ENCODE results near the gene EEF1G.

The EEF1G gene

GRCh38 chr11:62559204-62559603, 14.5 kb downstream of the EEF1G start:
- in situ Hi-C loops (cut with MboI; ENCODE audit: low sequenced_read_pairs, unreplicated experiment): no loop called here
- TF ChIP-seq, protein P1, sequence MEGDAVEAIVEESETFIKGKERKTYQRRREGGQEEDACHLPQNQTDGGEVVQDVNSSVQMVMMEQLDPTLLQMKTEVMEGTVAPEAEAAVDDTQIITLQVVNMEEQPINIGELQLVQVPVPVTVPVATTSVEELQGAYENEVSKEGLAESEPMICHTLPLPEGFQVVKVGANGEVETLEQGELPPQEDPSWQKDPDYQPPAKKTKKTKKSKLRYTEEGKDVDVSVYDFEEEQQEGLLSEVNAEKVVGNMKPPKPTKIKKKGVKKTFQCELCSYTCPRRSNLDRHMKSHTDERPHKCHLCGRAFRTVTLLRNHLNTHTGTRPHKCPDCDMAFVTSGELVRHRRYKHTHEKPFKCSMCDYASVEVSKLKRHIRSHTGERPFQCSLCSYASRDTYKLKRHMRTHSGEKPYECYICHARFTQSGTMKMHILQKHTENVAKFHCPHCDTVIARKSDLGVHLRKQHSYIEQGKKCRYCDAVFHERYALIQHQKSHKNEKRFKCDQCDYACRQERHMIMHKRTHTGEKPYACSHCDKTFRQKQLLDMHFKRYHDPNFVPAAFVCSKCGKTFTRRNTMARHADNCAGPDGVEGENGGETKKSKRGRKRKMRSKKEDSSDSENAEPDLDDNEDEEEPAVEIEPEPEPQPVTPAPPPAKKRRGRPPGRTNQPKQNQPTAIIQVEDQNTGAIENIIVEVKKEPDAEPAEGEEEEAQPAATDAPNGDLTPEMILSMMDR (IDR thresholded peaks at IDR 0.05; ENCODE audit: borderline replicate concordance, control extremely low read depth, extremely low read depth, insufficient read depth, missing control alignments): no peak
- no peak for DNase-seq (ENCODE audit: low spot score)

GRCh38 chr11:62558669-62559068, 15.0 kb downstream of the EEF1G start:
- TF ChIP-seq, protein P1 (IDR thresholded peaks at IDR 0.05; ENCODE audit: borderline replicate concordance, control extremely low read depth, extremely low read depth, insufficient read depth, missing control alignments): no peak
- no peak for DNase-seq (ENCODE audit: low spot score)
- in situ Hi-C loops (cut with MboI; ENCODE audit: low sequenced_read_pairs, unreplicated experiment): no loop called here

DNA sequence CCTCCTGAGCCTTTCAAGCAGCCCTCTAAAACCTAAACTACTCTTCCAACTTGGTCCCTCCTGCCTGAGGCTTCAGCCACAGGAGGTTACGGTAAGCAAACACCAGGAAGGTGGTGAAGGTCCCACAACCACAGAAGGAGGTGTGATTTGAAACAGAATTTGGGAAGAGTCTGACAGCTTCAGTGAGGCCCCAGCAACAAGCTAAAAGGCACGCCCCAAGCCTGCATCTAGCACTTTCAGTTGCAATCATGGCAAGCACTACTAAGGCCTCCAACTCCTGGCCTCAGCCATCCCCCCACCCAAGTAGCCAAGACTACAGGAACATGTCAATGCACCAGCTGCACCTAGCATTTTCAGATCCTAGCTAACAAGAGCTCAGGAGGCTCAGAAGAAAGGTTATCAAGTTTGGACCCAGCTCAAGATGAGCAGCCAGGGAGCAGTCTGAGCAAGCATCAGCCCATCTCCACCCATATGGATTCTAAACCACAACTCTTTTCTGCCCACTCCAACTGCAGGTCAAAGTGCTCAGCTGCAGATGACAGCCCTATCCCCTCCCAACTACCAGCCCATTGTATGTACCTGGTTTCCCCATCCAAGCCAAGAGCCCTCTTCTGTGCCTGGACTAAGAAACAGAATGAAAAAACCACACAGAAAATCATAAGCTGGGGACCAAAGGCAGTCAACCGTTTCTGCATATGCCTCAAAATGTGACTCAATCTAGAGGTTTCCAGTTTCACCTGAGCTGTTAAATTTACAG, 16.6 kb downstream of the EEF1G start:
- in situ Hi-C loops (cut with MboI; ENCODE audit: low sequenced_read_pairs, unreplicated experiment): no loop called here
- no peak for DNase-seq (ENCODE audit: low spot score)

GRCh38 chr11:62556108-62556874, 17.4 kb downstream of the EEF1G start:
- TF ChIP-seq, protein P1 (IDR thresholded peaks at IDR 0.05; ENCODE audit: borderline replicate concordance, control extremely low read depth, extremely low read depth, insufficient read depth, missing control alignments): no peak
- in situ Hi-C loops (cut with MboI; ENCODE audit: low sequenced_read_pairs, unreplicated experiment): no loop called here
- peak; percentile 81 for DNase-seq (ENCODE audit: low spot score)

More for the DNA sequence above, 16.6 kb downstream of the EEF1G start:
- TF ChIP-seq, protein P1 (IDR thresholded peaks at IDR 0.05; ENCODE audit: borderline replicate concordance, control extremely low read depth, extremely low read depth, insufficient read depth, missing control alignments): no peak

DNA sequence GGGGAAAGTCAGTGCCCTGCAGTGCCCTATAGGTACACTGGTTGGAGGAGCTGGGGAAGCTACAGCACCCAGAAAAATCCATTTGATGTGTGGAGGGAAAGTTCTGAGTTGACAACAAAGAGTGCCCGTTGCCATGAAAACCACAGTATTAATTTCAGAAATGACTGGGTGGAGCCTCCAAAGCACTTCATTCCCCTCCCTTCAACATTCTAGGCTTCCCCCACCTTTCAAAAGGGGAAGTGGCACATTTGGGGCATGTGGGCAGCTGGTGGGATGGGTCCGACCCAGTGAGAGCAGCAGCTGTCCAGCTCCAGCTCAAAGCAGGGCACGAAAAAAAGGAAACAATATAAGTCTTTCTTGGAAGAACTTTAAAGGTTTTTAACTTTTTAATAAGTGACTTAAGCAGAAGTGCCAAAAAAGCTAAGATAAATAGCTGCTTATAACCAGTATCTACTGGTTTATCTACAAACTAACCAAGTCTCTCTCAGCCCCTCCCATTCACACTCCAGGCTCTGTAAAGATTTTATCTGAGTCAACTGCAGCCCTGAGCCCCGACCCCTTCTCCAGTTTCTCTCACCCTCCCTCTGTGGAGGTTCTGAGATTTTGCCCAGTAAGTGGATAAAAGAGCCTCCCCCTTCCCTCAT, 18.1 kb downstream of the EEF1G start:
- in situ Hi-C loops (cut with MboI; ENCODE audit: low sequenced_read_pairs, unreplicated experiment): no loop called here
- TF ChIP-seq, protein P1 (IDR thresholded peaks at IDR 0.05; ENCODE audit: borderline replicate concordance, control extremely low read depth, extremely low read depth, insufficient read depth, missing control alignments): no peak
- DNase-seq (ENCODE audit: low spot score): peak; percentile 73

GRCh38 chr11:62554387-62555167, 19.1 kb downstream of the EEF1G start:
- TF ChIP-seq, protein P1 (IDR thresholded peaks at IDR 0.05; ENCODE audit: borderline replicate concordance, control extremely low read depth, extremely low read depth, insufficient read depth, missing control alignments): no peak
- DNase-seq (ENCODE audit: low spot score): no peak
- in situ Hi-C loops (cut with MboI; ENCODE audit: low sequenced_read_pairs, unreplicated experiment): no loop called here

All from GM13976 (cell line).